ENCODE data around the gene PLG.

DNA sequence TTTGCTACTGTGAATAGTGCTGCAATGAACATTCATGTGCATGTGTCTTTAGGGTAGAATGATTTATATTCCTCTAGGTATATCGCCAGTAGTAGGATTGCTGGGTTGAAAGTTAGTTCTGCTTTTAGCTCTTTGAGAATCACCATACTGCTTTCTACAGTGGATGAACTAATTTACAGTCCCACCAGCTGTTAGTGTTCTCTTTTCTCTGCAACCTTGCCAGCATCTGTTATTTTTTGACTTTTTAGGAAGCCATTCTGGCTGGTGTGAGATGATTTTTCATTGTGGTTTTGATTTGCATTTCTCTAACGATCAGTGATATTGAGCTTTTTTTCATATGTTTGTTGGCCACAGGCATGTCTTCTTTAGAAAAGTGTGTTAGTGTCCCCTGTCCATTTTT lies 40.0 kb downstream of the PLG start:
- TF ChIP-seq USF2 (IDR thresholded peaks at IDR 0.05; ENCODE audit: low read depth, low read length) (no peak), CTCF (conservative IDR thresholded peaks at IDR 0.05; ENCODE audit: low read depth, low read length) (no peak), RAD21 (IDR thresholded peaks at IDR 0.05; ENCODE audit: low read length) (no peak), CEBPB (IDR thresholded peaks at IDR 0.05; ENCODE audit: low read depth, low read length) (no peak), POLR2A (IDR thresholded peaks at IDR 0.05; ENCODE audit: low read depth, low read length) (no peak), RFX5 (IDR thresholded peaks at IDR 0.05; ENCODE audit: low read depth, low read length) (no peak), MAZ (IDR thresholded peaks at IDR 0.05; ENCODE audit: borderline replicate concordance, low read depth, low read length) (no peak), SMC3 (IDR thresholded peaks at IDR 0.05; ENCODE audit: low read depth, low read length) (no peak), RCOR1 (IDR thresholded peaks at IDR 0.05; ENCODE audit: insufficient replicate concordance, low read length) (no peak)

Measured in IMR-90 (cell line).